IPS-11a (cell line): ENCODE measurements around the gene DDX28.

ENCODE experiments used
- H3K4me3 ChIP-seq: one replicate; pipeline ENCODE4 v1.5.1; 2013; ENCODE audit warnings: low read depth, low read length, control low read depth

Gene DDX28

GRCh38 chr16:68022728-68023537 lies at the start of gene DDX28, which contains the start of gene DUS2:
Gene DDX28, minus strand, starts transcription at chr16:68023232. Its CDS starts 30 bp downstream, at chr16:68023202.
Gene DUS2, plus strand, starts transcription at chr16:68023284. Its CDS starts 14,740 bp downstream, at chr16:68038024.
- H3K4me3 ChIP-seq, result peak within 1 kb of the TSS; percentile 97

- no peak overlapping the region for H3K4me3 ChIP-seq
Measured at GRCh38 chr16:68072038-68072695, 49.1 kb upstream of the DDX28 start.

GRCh38 chr16:68071518-68071901 lies 48.5 kb upstream of the DDX28 start:
- no peak overlapping the region for H3K4me3 ChIP-seq

- H3K4me3 ChIP-seq, result no peak overlapping the region
Measured at GRCh38 chr16:68070806-68071517, 47.9 kb upstream of the DDX28 start.

- H3K4me3 ChIP-seq, result no peak overlapping the region
Measured at GRCh38 chr16:68070249-68070730, 47.3 kb upstream of the DDX28 start.

- H3K4me3 ChIP-seq, result no peak overlapping the region
Measured at GRCh38 chr16:68069511-68070248, 46.6 kb upstream of the DDX28 start.

GRCh38 chr16:68068926-68069325 lies 45.9 kb upstream of the DDX28 start:
- no peak overlapping the region for H3K4me3 ChIP-seq

- no peak overlapping the region for H3K4me3 ChIP-seq
Measured at GRCh38 chr16:68066763-68067162, 43.7 kb upstream of the DDX28 start.

GRCh38 chr16:68065716-68066305 lies 42.8 kb upstream of the DDX28 start:
- H3K4me3 ChIP-seq, result no peak overlapping the region

GRCh38 chr16:68064791-68065365 lies 41.8 kb upstream of the DDX28 start:
- H3K4me3 ChIP-seq, result no peak overlapping the region

GRCh38 chr16:68062910-68063393 lies 39.9 kb upstream of the DDX28 start:
- H3K4me3 ChIP-seq, result no peak overlapping the region

GRCh38 chr16:68061396-68061795 lies 38.4 kb upstream of the DDX28 start:
- no peak overlapping the region for H3K4me3 ChIP-seq

- no peak overlapping the region for H3K4me3 ChIP-seq
Measured at GRCh38 chr16:68059804-68060203, 36.8 kb upstream of the DDX28 start.

- H3K4me3 ChIP-seq, result no peak overlapping the region
Measured at GRCh38 chr16:68055395-68055794, 32.4 kb upstream of the DDX28 start.

GRCh38 chr16:68049449-68049848 lies 26.4 kb upstream of the DDX28 start:
- no peak overlapping the region for H3K4me3 ChIP-seq

- H3K4me3 ChIP-seq, result no peak overlapping the region
Measured at GRCh38 chr16:68047987-68048386, 25.0 kb upstream of the DDX28 start.

- no peak overlapping the region for H3K4me3 ChIP-seq
Measured at GRCh38 chr16:68046106-68046505, 23.1 kb upstream of the DDX28 start.

- no peak overlapping the region for H3K4me3 ChIP-seq
Measured at GRCh38 chr16:68041783-68042182, 18.8 kb upstream of the DDX28 start.

GRCh38 chr16:68040506-68041288 lies 17.7 kb upstream of the DDX28 start:
- no peak overlapping the region for H3K4me3 ChIP-seq
